Stimulated activated CD8-positive, alpha-beta memory T cell treated with anti-CD3 and anti-CD28 coated beads, Interleukin-12 subunit alpha, Interleukin-12 subunit beta, amount 100 ng/mL, for 4 hours (primary cell): Measurements from ENCODE around the gene SPTBN4.
A peak's percentile ranks its signal among the peaks of the same experiment; 100 is the strongest.

Source experiments
- DNase-seq: peaks from one replicate; pipeline ENCODE4 v3.0.0-alpha.2; 2020; ENCODE audit warnings: low read depth

Gene SPTBN4

GRCh38 chr19:40565910-40566495 lies 99.2 kb downstream of the SPTBN4 start:
- DNase-seq = no peak

- no peak for DNase-seq
Measured at GRCh38 chr19:40567040-40567749, 100.4 kb downstream of the SPTBN4 start.

GRCh38 chr19:40567750-40568494 lies 101.1 kb downstream of the SPTBN4 start:
- DNase-seq = no peak

- DNase-seq = peak; percentile 81
Measured at GRCh38 chr19:40570313-40571004, 103.7 kb downstream of the SPTBN4 start.

- DNase-seq = no peak
Measured at GRCh38 chr19:40571005-40571318, 104.2 kb downstream of the SPTBN4 start.

GRCh38 chr19:40571831-40572495 lies 105.2 kb downstream of the SPTBN4 start:
- DNase-seq = no peak

GRCh38 chr19:40575326-40575725 lies 108.5 kb downstream of the SPTBN4 start:
- DNase-seq = no peak

- no peak for DNase-seq
Measured at GRCh38 chr19:40576151-40576584, 109.4 kb downstream of the SPTBN4 start.

- peak; percentile 86 for DNase-seq
Measured at GRCh38 chr19:40576585-40577451, 110.0 kb downstream of the SPTBN4 start, which contains the start of gene SHKBP1. Gene SHKBP1 (plus strand): TSS chr19:40576873. CDS start chr19:40576900, 27 bp downstream.

- DNase-seq = no peak
Measured at GRCh38 chr19:40578442-40578908, 111.7 kb downstream of the SPTBN4 start.

GRCh38 chr19:40580619-40581018 lies 113.8 kb downstream of the SPTBN4 start:
- no peak for DNase-seq

GRCh38 chr19:40581531-40581930 lies 114.7 kb downstream of the SPTBN4 start:
- DNase-seq = no peak

GRCh38 chr19:40582467-40582866 lies 115.7 kb downstream of the SPTBN4 start:
- no peak for DNase-seq

- DNase-seq = no peak
Measured at GRCh38 chr19:40583283-40583682, 116.5 kb downstream of the SPTBN4 start.

- no peak for DNase-seq
Measured at GRCh38 chr19:40584007-40584406, 117.2 kb downstream of the SPTBN4 start.

GRCh38 chr19:40585241-40585981 lies 118.6 kb downstream of the SPTBN4 start:
- DNase-seq = no peak

GRCh38 chr19:40585982-40586422 lies 119.2 kb downstream of the SPTBN4 start:
- DNase-seq = no peak

- DNase-seq = no peak
Measured at GRCh38 chr19:40586611-40587010, 119.8 kb downstream of the SPTBN4 start.

GRCh38 chr19:40588110-40588854 lies 121.5 kb downstream of the SPTBN4 start:
- no peak for DNase-seq
